A673 (cell line): Measurements from ENCODE around the gene DNAH10.

ENCODE experiments used
- CTCF ChIP-seq: fragments of 300-800, 200-600 bp; sonication (generic); conservative IDR thresholded peaks from 2 replicates; pipeline ENCODE4 v1.5.1; 2017; ENCODE audit warnings: low read depth, mild to moderate bottlenecking, antibody characterized with exemption, low read length, moderate library complexity, mixed read lengths
- EZH2 ChIP-seq: fragments of 200-600 bp; sonication (generic); IDR thresholded peaks from 2 replicates; pipeline ENCODE4 v1.6.1; 2017; ENCODE audit warnings: borderline replicate concordance, low read depth, mild to moderate bottlenecking, mixed read lengths, antibody characterized with exemption, low read length; ENCODE audit not compliant: poor library complexity, severe bottlenecking

- TF ChIP-seq CTCF (no peak), EZH2 (no peak)
Measured at GRCh38 chr12:123971449-123971769, 209.3 kb downstream of the DNAH10 start.
